Mucosa of descending colon (tissue), 3 donors: Measurements from ENCODE around the gene WDR87. TPM values are rescaled to one million over a fixed set of nuclear protein-coding genes. Genes with fewer than 3 reads are reported as not detected.

Experiments
- ATAC-seq: fragments of 200-7000 bp; cut with Tn5 transposase; one replicate; pipeline ENCODE4 v1.9.1; 2020; ENCODE audit warnings: mild to moderate bottlenecking, moderate library complexity
- DNase-seq, 3 donors: peaks; one replicate each; pipeline ENCODE4 v3.0.0-alpha.2; 2020
- H3K36me3 ChIP-seq: fragments of 200-600 bp; one replicate; pipeline ENCODE4 v1.8.0; 2021; ENCODE audit warnings: low read depth, mild to moderate bottlenecking
- H3K4me1 ChIP-seq: fragments of 200-600 bp; one replicate; pipeline ENCODE4 v1.8.0; 2021; ENCODE audit warnings: low read depth, mild to moderate bottlenecking
- H3K4me3 ChIP-seq: fragments of 200-600 bp; one replicate; pipeline ENCODE4 v1.8.0; 2021; ENCODE audit warnings: mild to moderate bottlenecking
- H3K9me3 ChIP-seq: fragments of 200-600 bp; one replicate; pipeline ENCODE4 v1.8.0; 2021; ENCODE audit warnings: mild to moderate bottlenecking
- CTCF ChIP-seq: fragments of 200-600 bp; IDR thresholded peaks from one replicate; pipeline ENCODE4 v1.8.0; 2022; ENCODE audit warnings: antibody characterized with exemption, mild to moderate bottlenecking
- intact Hi-C, 2 donors: fragments of 100-400 bp; cut with DNase I in 1 of 2; cut with micrococcal nuclease in 1 of 2; formaldehyde crosslinking; loops; one replicate each; pipeline versions ENCODE4 v1.11.0 to v1.11.1; 2022; cut with DNase I, micrococcal nuclease
- total RNA-seq, 3 donors: library from RNA; stranded (reverse); fragmentation: NEBNext Ultra II Directional in 2 of 3; extraction: Animal tissue kit (Norgen Biotek cat#: 25700) in 2 of 3; gene quantifications; one replicate each; pipeline versions ENCODE4 v1.2.1 to v1.2.4, GENCODE V29; 2021 to 2023
- donor health status: DM: no; HTN: no; CAD: no; lungs with moderate emphysema.
- donor health status: DM: no; HTN: no; CAD: no.
- donor health status: DM: no; HTN: yes; CAD: no.

WDR87 gene
- total RNA-seq, 3 donors from 2014 or later = not detected

- intact Hi-C loops = no loop called here
- TF ChIP-seq CTCF = no peak
- Histone ChIP-seq H3K36me3 (no peaks in the 10 kb centered on the region), H3K9me3 (peaks cover 2% of the 10 kb centered on the region), H3K4me1 (peaks cover 63% of the 10 kb centered on the region), H3K4me3 (no peak overlapping the region)
- peak in 2 of 3 donors; percentile 49 to 67 for DNase-seq
- ATAC-seq = peak; percentile 64
These were observed 29.8 kb upstream of the WDR87 start for GRCh38 chr19:37936166-37936565.

GRCh38 chr19:37935341-37935740 lies 28.9 kb upstream of the WDR87 start:
- DNase-seq (no peak), ATAC-seq (no peak)
- Histone ChIP-seq H3K36me3 (no peaks in the 10 kb centered on the region), H3K4me1 (peaks cover 58% of the 10 kb centered on the region), H3K9me3 (peaks cover 2% of the 10 kb centered on the region), H3K4me3 (no peak overlapping the region)
- intact Hi-C loops = no loop called here
- no peak for TF ChIP-seq CTCF

- no peak for DNase-seq
- no peak for TF ChIP-seq CTCF
- Histone ChIP-seq H3K36me3 (no peaks in the 10 kb centered on the region), H3K9me3 (peaks cover 2% of the 10 kb centered on the region), H3K4me3 (no peak overlapping the region), H3K4me1 (peaks cover 51% of the 10 kb centered on the region)
- intact Hi-C loops = no loop called here
- no peak for ATAC-seq
These were observed 27.6 kb upstream of the WDR87 start for GRCh38 chr19:37933937-37934358.

- H3K4me1 ChIP-seq = peaks cover 50% of the 10 kb centered on the region
- intact Hi-C loops = no loop called here
- H3K4me3 ChIP-seq = peak overlapping the region; percentile 0
- DNase-seq (peak; percentile 79 to 86 (median 79)), ATAC-seq (peak; percentile 68)
- TF ChIP-seq CTCF = no peak
- no peaks in the 10 kb centered on the region for H3K36me3 ChIP-seq
- H3K9me3 ChIP-seq = peaks cover 2% of the 10 kb centered on the region
These were observed 26.9 kb upstream of the WDR87 start for GRCh38 chr19:37932985-37933936.

DNA sequence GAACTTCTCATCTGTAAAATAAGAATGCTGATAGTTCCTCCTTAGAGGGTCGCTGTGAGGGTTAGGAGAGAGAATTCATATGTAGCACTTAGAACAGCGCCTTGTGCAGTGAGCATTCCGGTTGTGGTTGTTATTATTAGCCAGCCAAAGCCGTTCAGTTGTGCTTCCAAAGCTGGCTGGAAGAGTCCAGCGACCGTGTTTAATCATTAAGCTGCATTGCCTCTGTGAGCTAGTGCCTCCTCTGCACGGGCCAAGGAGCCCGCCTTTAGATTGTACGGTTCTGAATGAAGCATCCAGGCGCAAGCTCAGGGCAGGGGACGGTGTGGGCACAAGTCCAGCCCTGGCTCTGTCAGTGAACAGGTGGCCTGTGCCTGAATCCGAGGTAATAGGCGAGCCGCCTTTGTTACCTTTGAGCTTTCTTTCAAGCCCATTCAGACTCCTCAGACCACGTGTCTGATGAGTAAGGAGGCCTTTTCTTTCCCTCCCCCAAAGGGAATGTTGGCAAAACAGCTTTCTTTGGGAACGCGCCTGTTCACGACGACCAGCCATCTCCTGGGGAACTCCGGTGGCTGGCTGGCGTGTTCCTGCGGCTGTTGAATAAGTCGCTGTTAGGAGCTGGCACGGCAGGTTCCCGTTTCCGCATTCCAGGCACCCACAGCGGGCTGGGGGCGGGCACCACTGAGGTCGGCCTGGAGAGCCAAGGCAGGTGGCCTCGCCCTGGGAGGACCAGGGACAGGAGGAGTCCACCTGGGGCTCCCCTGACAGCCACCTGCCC lies 25.7 kb upstream of the WDR87 start:
- TF ChIP-seq CTCF = no peak
- H3K4me1 ChIP-seq = peaks cover 41% of the 10 kb centered on the region
- ATAC-seq (peak; percentile 77), DNase-seq (peak; percentile 88 to 93 (median 91))
- peak overlapping the region; percentile 0 for H3K4me3 ChIP-seq
- H3K36me3 ChIP-seq = no peaks in the 10 kb centered on the region
- H3K9me3 ChIP-seq = peaks cover 2% of the 10 kb centered on the region
- intact Hi-C loops = no loop called here
